ENCODE measurements around the gene MEX3C.

DNA sequence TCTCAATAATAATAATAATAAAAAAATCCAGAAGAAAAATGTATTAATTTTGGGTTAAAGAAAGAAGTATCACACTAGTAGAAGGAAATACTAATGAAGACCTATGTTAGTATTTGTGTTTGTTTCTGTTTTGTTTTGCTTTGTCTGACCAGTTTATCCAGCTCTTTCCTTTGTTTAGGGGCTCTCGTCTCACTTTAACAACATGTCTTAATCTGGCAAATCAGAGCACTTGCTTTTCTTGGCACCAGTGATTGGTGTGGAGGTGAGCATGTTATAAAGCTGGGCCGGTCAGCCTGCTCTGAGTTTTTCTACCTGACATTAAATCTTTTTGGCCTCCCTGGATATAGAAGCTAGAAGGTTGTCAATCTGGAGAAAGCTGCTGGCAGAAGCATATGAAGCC is 15.1 kb upstream of the MEX3C start:
- TF ChIP-seq EZH2phosphoT487 (IDR thresholded peaks at IDR 0.05; ENCODE audit: insufficient read depth, low read depth) (no peak), EZH2 (IDR thresholded peaks at IDR 0.05; ENCODE audit: insufficient read depth, poor library complexity, severe bottlenecking) (no peak)

All from GM23248 (cell line).